LNCAP (cell line): Measurements from ENCODE around the gene TMEM131L.

ENCODE experiments used
- TF ChIP-seq, protein P1 (sequence below): fragments of 450-650 bp; IDR thresholded peaks from 2 replicates; pipeline ENCODE4 v1.5.1; 2017; ENCODE audit warnings: mild to moderate bottlenecking

Gene TMEM131L

DNA sequence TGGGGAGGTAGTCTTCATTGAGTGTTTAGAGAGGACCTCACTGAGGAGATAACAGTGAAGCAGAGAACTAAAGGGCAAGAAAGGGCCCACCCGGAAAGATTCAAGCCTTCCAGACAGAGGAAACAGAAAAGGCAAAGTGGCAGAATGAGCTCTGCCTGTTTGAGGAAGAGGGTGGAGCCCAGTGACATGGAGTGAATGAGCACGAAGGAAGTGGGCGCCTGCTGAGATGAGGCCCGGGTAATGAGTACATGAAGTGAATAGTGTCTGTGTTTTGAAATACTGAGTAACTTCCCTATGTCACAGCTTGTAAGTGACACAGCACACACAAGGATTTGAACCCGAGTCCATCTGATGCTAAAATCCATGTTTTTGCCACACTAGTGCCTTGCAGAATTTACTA, 185.4 kb downstream of the TMEM131L start:
- TF ChIP-seq, protein P1, sequence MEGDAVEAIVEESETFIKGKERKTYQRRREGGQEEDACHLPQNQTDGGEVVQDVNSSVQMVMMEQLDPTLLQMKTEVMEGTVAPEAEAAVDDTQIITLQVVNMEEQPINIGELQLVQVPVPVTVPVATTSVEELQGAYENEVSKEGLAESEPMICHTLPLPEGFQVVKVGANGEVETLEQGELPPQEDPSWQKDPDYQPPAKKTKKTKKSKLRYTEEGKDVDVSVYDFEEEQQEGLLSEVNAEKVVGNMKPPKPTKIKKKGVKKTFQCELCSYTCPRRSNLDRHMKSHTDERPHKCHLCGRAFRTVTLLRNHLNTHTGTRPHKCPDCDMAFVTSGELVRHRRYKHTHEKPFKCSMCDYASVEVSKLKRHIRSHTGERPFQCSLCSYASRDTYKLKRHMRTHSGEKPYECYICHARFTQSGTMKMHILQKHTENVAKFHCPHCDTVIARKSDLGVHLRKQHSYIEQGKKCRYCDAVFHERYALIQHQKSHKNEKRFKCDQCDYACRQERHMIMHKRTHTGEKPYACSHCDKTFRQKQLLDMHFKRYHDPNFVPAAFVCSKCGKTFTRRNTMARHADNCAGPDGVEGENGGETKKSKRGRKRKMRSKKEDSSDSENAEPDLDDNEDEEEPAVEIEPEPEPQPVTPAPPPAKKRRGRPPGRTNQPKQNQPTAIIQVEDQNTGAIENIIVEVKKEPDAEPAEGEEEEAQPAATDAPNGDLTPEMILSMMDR = no peak

DNA sequence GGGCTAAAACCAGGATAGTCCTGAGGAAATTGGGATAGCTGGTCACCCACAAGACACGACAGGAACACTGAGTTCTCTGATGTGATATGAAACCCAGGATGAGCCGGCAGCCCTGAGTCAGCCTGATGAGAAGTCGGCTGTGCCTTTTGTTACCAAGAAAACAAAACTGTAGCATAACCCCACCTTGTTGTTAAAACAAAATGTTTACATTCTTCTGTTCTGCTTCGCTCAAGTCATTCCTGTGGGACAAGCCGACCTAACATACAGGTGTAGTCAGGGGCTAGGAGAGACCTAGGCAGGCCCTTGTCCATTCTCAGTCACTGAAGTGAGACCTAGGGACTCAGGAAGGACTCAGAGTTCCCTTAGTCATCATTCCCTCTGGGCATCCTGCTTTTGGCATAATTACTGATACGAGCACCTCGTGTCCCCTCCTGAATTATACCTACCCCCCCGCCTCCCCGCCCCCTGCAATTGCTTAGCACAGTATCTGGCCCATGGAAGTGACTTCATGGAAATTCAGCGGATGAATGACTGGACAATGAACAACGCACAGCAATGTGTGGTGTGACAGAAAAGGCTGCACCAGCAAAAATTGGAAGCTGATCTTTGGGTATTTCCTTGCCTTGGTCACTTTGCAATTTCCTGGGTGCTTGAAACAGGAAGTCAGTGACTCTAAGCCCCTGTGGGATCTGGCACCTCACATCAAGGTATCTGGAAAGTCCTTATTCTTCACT, 186.1 kb downstream of the TMEM131L start:
- TF ChIP-seq, protein P1 = no peak

DNA sequence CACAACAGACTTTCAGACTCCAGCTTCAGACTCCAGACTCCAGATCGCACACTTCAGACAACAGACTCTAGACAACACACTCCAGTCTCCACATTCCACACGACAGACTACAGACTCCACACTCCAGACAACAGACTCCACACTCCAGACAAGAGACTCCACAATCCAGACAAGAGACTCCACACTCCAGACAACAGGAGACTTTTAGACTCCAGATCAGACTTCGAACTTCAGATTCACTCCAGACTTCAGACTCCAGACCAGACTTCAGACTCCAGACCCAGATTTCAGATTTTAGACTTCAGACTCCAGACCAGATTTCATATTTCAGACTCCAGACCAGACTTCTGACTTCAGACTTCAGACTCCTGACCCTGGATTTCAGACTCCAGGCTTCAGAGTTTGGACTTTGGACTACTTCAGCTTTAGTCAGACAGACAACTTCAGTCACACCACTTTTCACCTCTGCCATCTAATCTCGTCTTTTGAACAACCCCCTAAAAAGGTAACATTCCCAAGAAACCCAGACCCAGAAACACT, 188.9 kb downstream of the TMEM131L start:
- TF ChIP-seq, protein P1 = no peak

DNA sequence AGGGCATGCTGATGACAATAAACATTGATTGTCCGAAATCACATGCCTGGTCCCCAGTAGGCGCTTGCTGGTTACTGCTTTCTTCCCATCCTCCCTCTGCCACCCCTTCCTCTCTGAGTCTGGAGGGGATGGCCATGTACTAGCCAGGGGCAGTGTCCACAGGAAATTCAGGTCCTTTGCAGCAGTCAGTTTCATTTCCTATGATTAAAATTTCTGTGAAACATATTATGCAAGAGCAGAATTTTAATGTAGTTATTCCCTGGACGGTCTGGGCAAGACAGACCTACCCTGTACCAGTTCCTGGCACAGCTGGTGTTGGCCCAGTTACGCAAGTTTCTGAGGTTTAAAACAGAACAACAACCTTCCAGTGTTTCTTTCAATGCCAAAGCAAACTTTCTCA, 189.8 kb downstream of the TMEM131L start:
- TF ChIP-seq, protein P1 = no peak

DNA sequence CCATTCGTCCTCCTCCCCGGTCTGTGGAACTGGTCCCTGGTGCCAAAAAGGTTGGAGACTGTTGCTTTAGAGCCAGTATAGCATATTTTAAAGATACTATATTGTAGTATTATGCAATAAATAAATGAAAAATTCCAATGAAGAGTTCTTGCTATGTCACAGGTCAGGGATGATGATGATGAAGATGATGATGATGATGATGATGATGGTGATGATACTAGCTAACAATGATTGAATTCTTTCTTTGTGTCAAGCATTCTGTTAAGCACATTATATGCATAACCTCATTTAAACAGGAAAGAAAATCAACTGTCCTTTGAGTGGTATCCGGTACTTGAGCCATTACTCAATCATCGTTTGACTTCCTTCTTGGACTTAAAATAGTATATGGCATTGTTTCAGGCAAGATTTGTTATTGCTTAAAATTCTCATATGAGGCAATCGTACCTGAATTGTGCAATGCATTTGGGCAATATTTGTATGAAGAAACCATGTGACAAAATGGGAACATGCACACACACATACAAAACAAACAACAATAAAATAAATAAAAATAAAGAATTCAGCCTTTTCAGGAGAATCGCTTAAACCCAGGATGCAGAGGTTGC, 195.2 kb downstream of the TMEM131L start:
- TF ChIP-seq, protein P1 = no peak

DNA sequence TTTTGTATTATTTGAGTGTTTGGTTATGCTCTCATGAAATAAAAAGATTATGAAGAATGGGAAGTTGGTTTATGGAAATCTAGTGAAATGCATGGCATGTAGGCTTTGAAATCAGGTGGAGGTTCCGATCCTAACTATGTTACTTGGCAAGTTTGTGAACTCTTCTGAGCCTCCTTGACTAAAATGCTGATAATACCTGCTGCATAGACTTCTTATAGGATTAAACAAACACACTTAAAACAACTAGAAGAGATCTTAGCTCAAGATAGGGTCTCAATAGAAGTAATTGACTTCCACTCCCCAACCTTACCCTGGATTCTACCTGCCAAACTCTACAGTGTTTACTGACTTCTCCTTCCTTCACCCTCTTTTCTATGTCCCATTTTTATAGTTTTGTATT, 195.7 kb downstream of the TMEM131L start:
- TF ChIP-seq, protein P1 = no peak

DNA sequence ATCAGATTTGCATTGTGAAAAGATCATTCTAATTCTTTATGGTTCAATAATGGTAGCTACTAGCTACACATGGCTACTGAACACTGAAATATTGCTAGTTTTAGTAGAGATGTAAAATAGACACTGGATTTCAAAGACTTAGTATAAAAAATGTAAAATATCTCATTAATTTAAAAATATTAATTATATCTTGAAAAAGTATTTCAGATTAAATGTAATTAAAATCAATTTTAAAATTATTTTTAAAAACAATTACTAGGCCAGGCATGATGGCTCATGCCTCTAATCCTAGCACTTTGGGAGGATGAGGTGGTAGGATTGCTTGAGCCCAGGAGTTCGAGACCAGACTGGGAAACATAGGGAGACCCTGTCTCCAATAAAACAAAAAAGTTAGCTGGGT, 197.5 kb downstream of the TMEM131L start:
- TF ChIP-seq, protein P1 = no peak
